CD14-positive monocyte (primary cell): ENCODE data around the gene AMDHD2. TPM values are rescaled to one million over a fixed set of nuclear protein-coding genes. Genes with fewer than 3 reads are reported as not detected.

Experiments used
- DNase-seq, 3 donors: peaks; one replicate each; pipeline ENCODE4 v3.0.0-alpha.2; 2011 to 2022
- H2AFZ ChIP-seq: 2 replicates; pipeline ENCODE4 v1.6.0; 2012; ENCODE audit warnings: mild to moderate bottlenecking, low read depth, low read length, inconsistent platforms; ENCODE audit not compliant: insufficient read depth, poor library complexity, severe bottlenecking
- H3K27ac ChIP-seq, 2 donors: 1 replicate in 1 of 2; 2 replicates in 1 of 2; pipeline ENCODE4 v1.5.1; 2012 to 2013; ENCODE audit warnings: low read length in 2 of 2, control low read depth in 1 of 2, inconsistent platforms in 1 of 2, low read depth in 1 of 2, mild to moderate bottlenecking in 1 of 2
- H3K27me3 ChIP-seq, 2 donors: one replicate each; pipeline versions ENCODE4 v1.6.0 to v1.6.1; 2011 to 2013; ENCODE audit warnings: low read length in 2 of 2; ENCODE audit not compliant: control insufficient read depth in 2 of 2, insufficient read depth in 2 of 2
- H3K36me3 ChIP-seq, 2 donors: replicated peaks in 1 of 2; 1 replicate in 1 of 2; 2 replicates in 1 of 2; pipeline versions ENCODE4 v1.5.1 to v1.6.1; 2012 to 2013; ENCODE audit warnings: low read length in 2 of 2, control low read depth in 1 of 2, inconsistent platforms in 1 of 2, mild to moderate bottlenecking in 1 of 2; ENCODE audit not compliant: insufficient read depth in 2 of 2, control insufficient read depth in 1 of 2
- H3K4me1 ChIP-seq, 2 donors: 1 replicate in 1 of 2; 2 replicates in 1 of 2; pipeline versions ENCODE4 v1.5.1 to v1.6.1; 2012 to 2013; ENCODE audit warnings: low read length in 2 of 2, control low read depth in 1 of 2, inconsistent platforms in 1 of 2, mild to moderate bottlenecking in 1 of 2, moderate library complexity in 1 of 2; ENCODE audit not compliant: insufficient read depth in 2 of 2, control insufficient read depth in 1 of 2
- H3K4me2 ChIP-seq: replicated peaks from 2 replicates; pipeline ENCODE3; 2012; ENCODE audit warnings: low read length, moderate library complexity, mild to moderate bottlenecking; ENCODE audit not compliant: poor library complexity, severe bottlenecking; ENCODE audit errors: extremely low read depth
- H3K4me3 ChIP-seq, 3 experiments: fragments of 200-600 bp in 1 of 3; sonication (generic) in 1 of 3; replicated peaks in 1 of 3; 1 replicate in 2 of 3; 2 replicates in 1 of 3; pipeline ENCODE4 v1.5.1; 2011 to 2013; ENCODE audit warnings: low read length in 3 of 3, mild to moderate bottlenecking in 3 of 3, control low read depth in 2 of 3, low read depth in 2 of 3, inconsistent platforms in 1 of 3, moderate library complexity in 1 of 3
- H3K79me2 ChIP-seq: 2 replicates; pipeline ENCODE4 v1.6.0; 2012; ENCODE audit warnings: mild to moderate bottlenecking, control low read depth, inconsistent platforms, low read length, moderate library complexity; ENCODE audit not compliant: insufficient read depth
- H3K9ac ChIP-seq: 2 replicates; pipeline ENCODE4 v1.6.0; 2017; ENCODE audit warnings: low read length, mild to moderate bottlenecking; ENCODE audit not compliant: insufficient read depth, poor library complexity, severe bottlenecking
- H3K9me3 ChIP-seq, 2 donors: replicated peaks in 1 of 2; 1 replicate in 1 of 2; 2 replicates in 1 of 2; pipeline versions ENCODE4 v1.5.1 to v1.6.1; 2012 to 2013; ENCODE audit warnings: low read length in 2 of 2, control low read depth in 1 of 2; ENCODE audit not compliant: control insufficient read depth in 1 of 2, insufficient read depth in 1 of 2
- H4K20me1 ChIP-seq: 2 replicates; pipeline ENCODE4 v1.6.0; 2012; ENCODE audit warnings: mild to moderate bottlenecking, low read length, control low read depth, moderate library complexity; ENCODE audit not compliant: insufficient read depth
- H3K27ac Mint-ChIP-seq, 7 donors: one replicate each; pipeline ENCODE4 v1.8.0; 2020; ENCODE audit warnings: mild to moderate bottlenecking in 7 of 7, mixed read lengths in 7 of 7, moderate library complexity in 6 of 7, inconsistent platforms in 2 of 7
- H3K27me3 Mint-ChIP-seq, 3 donors: one replicate each; pipeline ENCODE4 v1.8.0; 2021 to 2022; ENCODE audit warnings: low read depth in 3 of 3, mild to moderate bottlenecking in 3 of 3, mixed read lengths in 3 of 3, moderate library complexity in 3 of 3, inconsistent platforms in 1 of 3
- H3K36me3 Mint-ChIP-seq, 2 donors: one replicate each; pipeline ENCODE4 v1.8.0; 2020; ENCODE audit warnings: mixed read lengths in 2 of 2, inconsistent platforms in 1 of 2, mild to moderate bottlenecking in 1 of 2
- H3K4me1 Mint-ChIP-seq: one replicate; pipeline ENCODE4 v1.8.0; 2020; ENCODE audit warnings: mild to moderate bottlenecking, mixed read lengths
- H3K4me3 Mint-ChIP-seq, 2 donors: one replicate each; pipeline ENCODE4 v1.8.0; 2020; ENCODE audit warnings: mild to moderate bottlenecking in 2 of 2, mixed read lengths in 2 of 2, moderate library complexity in 1 of 2
- H3K9me3 Mint-ChIP-seq, 7 donors: one replicate each; pipeline ENCODE4 v1.8.0; 2020 to 2022; ENCODE audit warnings: mixed read lengths in 7 of 7, mild to moderate bottlenecking in 6 of 7, moderate library complexity in 6 of 7, inconsistent platforms in 2 of 7
- CTCF ChIP-seq: fragments of 200-600 bp; IDR thresholded peaks from one replicate; pipeline ENCODE4 v1.8.0; 2022; ENCODE audit warnings: antibody characterized with exemption, mild to moderate bottlenecking
- WGBS: methylation state at CpG from one replicate; pipeline ENCODE4 v1.1.5; 2013; ENCODE audit warnings: missing lambda C conversion rate; ENCODE audit not compliant: insufficient coverage; 5-methylcytosine and 5-hydroxymethylcytosine counted together
- intact Hi-C, 2 donors: fragments of 100-400 bp; cut with micrococcal nuclease; formaldehyde crosslinking; loops; one replicate each; pipeline versions ENCODE4 v1.15.0 to v1.15.1; 2023
- polyA minus RNA-seq: library from RNA; depleted of rRNA, polyadenylated mRNA; stranded (reverse); fragments of >200 nt; gene quantifications from 2 replicates; pipeline ENCODE4 v1.2.3, GENCODE V29; 2012
- polyA plus RNA-seq, 3 donors: library from polyadenylated mRNA; depleted of rRNA in 1 of 3; unstranded in 2 of 3; stranded (reverse) in 1 of 3; fragments of 300-500 nt in 2 of 3; fragments of >200 nt in 1 of 3; fragmentation: Illumina TruSeq in 2 of 3; gene quantifications; 1 replicate in 2 of 3; 2 replicates in 1 of 3; pipeline ENCODE4 v1.2.3, GENCODE V29; 2012 to 2021
- total RNA-seq, 12 experiments: library from RNA in 1 of 12; stranded (reverse) in 1 of 12; fragments of 120-200 nt in 1 of 12; gene quantifications; one replicate each; pipeline ENCODE4 v1.2.4 and lab custom pipeline; 2013 to 2026; ENCODE audit warnings: mixed read lengths in 6 of 12, inconsistent platforms in 1 of 12

Gene AMDHD2
- 28.8 TPM for total RNA-seq (2013)
- 10 to 100 TPM in 1 of 3 donors, 1 to 10 TPM in 2; 6.9 to 57.8 (median 8.4) TPM for polyA plus RNA-seq
- 59.7 and 75.9 TPM in 2 replicates for polyA minus RNA-seq
- total RNA-seq (lab: John Stamatoyannopoulos, UW) = 5.2 to 37.1 (median 15.9) reads per million in 11 experiments

- peaks cover 39 to 40% of the 10 kb centered on the region in 2 donors for H3K36me3 ChIP-seq
- Mint-ChIP-seq H3K4me1 (peaks cover 62% of the 10 kb centered on the region), H3K27me3 (peaks cover 0 to 1% (median 0%) of the 10 kb centered on the region in 3 donors), H3K9me3 (peaks cover 0 to 4% (median 0%) of the 10 kb centered on the region in 7 donors), H3K27ac (peak within 1 kb of the TSS; percentile 96 to 100 (median 99)), H3K36me3 (peaks cover 59 to 76% of the 10 kb centered on the region in 2 donors), H3K4me3 (peak within 1 kb of the TSS; percentile 90 to 92)
- H2AFZ ChIP-seq = no peak within 1 kb of the TSS
- TF ChIP-seq CTCF = no peak
- intact Hi-C loops = loop anchor here in 1 of 2 donors (1.0 kb wide), 1 partner anchor 12 kb away; no protein-coding TSS in a partner anchor
- peak; percentile 87 to 95 (median 94) for DNase-seq
- WGBS = under 1% methylated on average over 81 of the region's 83 CpGs
- peak within 1 kb of the TSS; percentile 30 to 100 (median 62) for H3K4me3 ChIP-seq
- H3K4me2 ChIP-seq = peak within 1 kb of the TSS; percentile 99
- no peaks in the 10 kb centered on the region for H3K27me3 ChIP-seq
- peaks cover 76% of the 10 kb centered on the region for H3K79me2 ChIP-seq
- no peaks in the 10 kb centered on the region for H3K9me3 ChIP-seq
- H3K27ac ChIP-seq = peak within 1 kb of the TSS; percentile 96
- H4K20me1 ChIP-seq = peaks cover 94% of the 10 kb centered on the region
- H3K4me1 ChIP-seq = peaks cover 56 to 57% of the 10 kb centered on the region in 2 donors
- peak within 1 kb of the TSS; percentile 54 for H3K9ac ChIP-seq
These were observed at the start of gene AMDHD2 for GRCh38 chr16:2520097-2520783. Gene AMDHD2, plus strand, starts transcription at chr16:2520371. Its CDS starts 88 bp downstream, at chr16:2520459.

GRCh38 chr16:2470603-2471015 lies 49.6 kb upstream of the AMDHD2 start:
- peaks cover 25% of the 10 kb centered on the region for H3K4me1 Mint-ChIP-seq
- peaks cover 55 to 74% (median 64%) of the 10 kb centered on the region in 3 donors for H3K27me3 Mint-ChIP-seq
- peaks cover 5 to 12% of the 10 kb centered on the region in 2 donors for H3K36me3 Mint-ChIP-seq
- H3K27ac Mint-ChIP-seq = no peak overlapping the region
- H3K9me3 ChIP-seq = peaks cover 0 to 24% of the 10 kb centered on the region in 2 donors
- H3K27me3 ChIP-seq = peaks cover 45 to 59% of the 10 kb centered on the region in 2 donors
- H3K9me3 Mint-ChIP-seq = peaks cover 0 to 13% (median 7%) of the 10 kb centered on the region in 7 donors
- no peak overlapping the region for H3K4me2 ChIP-seq
- no peak overlapping the region for H3K27ac ChIP-seq
- WGBS = 37% methylated on average over 9 of the region's 9 CpGs
- no peak overlapping the region for H3K9ac ChIP-seq
- H3K36me3 ChIP-seq = no peaks in the 10 kb centered on the region
- H4K20me1 ChIP-seq = peaks cover 30% of the 10 kb centered on the region
- no peak for TF ChIP-seq CTCF
- H2AFZ ChIP-seq = no peak overlapping the region
- H3K4me1 ChIP-seq = peaks cover 18 to 59% of the 10 kb centered on the region in 2 donors
- H3K79me2 ChIP-seq = peaks cover 10% of the 10 kb centered on the region
- DNase-seq = no peak
- H3K4me3 Mint-ChIP-seq = peak overlapping the region in 1 of 2 donors; percentile 86
- intact Hi-C loops = loop anchor here (5.0 to 10.0 kb wide), 2 partner anchors 37 to 46 kb away; partner anchors contain the start of gene CCNF (in 1 of the 2)
- no peak overlapping the region for H3K4me3 ChIP-seq
